ENCODE measurements around the gene MAN2A1.

Gene MAN2A1

GRCh38 chr5:109695005-109695926 is 5.5 kb downstream of the MAN2A1 start:
- DNase-seq (ENCODE audit: low spot score) = no peak
- TF ChIP-seq CTCF (IDR thresholded peaks at IDR 0.05) = no peak
- peak overlapping the region; percentile 28 to 47 for H3K27ac ChIP-seq
- H3K4me3 ChIP-seq = no peak overlapping the region

DNA sequence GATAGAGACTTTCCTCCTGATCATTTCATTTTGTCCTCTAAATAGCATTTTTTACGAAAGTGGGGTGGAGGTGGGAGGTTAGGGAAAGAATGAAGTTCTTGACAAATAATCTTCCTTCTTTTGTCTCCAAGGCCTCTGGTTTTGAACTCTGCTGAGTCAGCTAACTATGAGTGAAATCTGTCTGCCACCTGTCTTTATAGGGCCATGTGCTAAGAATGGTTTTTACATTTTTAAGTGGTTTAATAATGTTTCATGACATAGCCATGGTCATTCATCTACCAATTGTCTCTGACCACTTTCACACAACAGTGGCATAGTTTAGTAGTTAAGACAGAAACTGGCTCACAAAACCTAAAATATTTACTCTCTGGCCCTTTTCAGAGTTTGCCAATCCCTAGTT is 7.6 kb downstream of the MAN2A1 start:
- no peak for DNase-seq (ENCODE audit: low spot score)
- TF ChIP-seq CTCF (IDR thresholded peaks at IDR 0.05) = no peak
- no peak overlapping the region for H3K27ac ChIP-seq
- no peak overlapping the region for H3K4me3 ChIP-seq

- Histone ChIP-seq H3K27ac (no peak overlapping the region), H3K4me3 (no peak overlapping the region)
- no peak for DNase-seq (ENCODE audit: low spot score)
- no peak for TF ChIP-seq CTCF (IDR thresholded peaks at IDR 0.05)
Observed at GRCh38 chr5:109700516-109701153, 10.9 kb downstream of the MAN2A1 start.

- Histone ChIP-seq H3K4me3 (no peak overlapping the region), H3K27ac (no peak overlapping the region)
- no peak for DNase-seq (ENCODE audit: low spot score)
- TF ChIP-seq CTCF (IDR thresholded peaks at IDR 0.05) = no peak
Observed at GRCh38 chr5:109701252-109701651, 11.5 kb downstream of the MAN2A1 start.

GRCh38 chr5:109701792-109702191 is 12.1 kb downstream of the MAN2A1 start:
- no peak overlapping the region for H3K27ac ChIP-seq
- no peak for DNase-seq (ENCODE audit: low spot score)

DNA sequence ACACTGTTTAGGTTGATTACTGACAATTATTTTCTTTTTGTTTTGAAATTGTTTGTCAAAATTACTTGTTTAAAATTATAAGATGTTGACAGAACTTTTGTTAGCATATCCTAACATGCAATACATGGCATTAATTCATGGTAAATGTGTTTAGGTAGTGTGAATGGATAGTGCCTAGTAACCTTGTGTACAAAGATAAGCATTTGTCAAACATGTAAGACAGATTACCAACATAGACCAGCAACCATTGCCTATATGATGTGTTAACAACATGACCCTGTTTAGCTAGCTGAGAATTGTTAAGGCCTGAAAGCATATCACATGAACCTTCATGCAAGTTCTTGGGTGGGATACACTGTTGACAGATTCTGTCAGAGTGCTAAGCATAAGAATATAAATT is 13.4 kb downstream of the MAN2A1 start:
- TF ChIP-seq CTCF (IDR thresholded peaks at IDR 0.05) = no peak
- DNase-seq (ENCODE audit: low spot score) = no peak
- Histone ChIP-seq H3K27ac (no peak overlapping the region), H3K4me3 (no peak overlapping the region)

More at GRCh38 chr5:109701792-109702191, 12.1 kb downstream of the MAN2A1 start:
- no peak for TF ChIP-seq CTCF (IDR thresholded peaks at IDR 0.05)
- no peak overlapping the region for H3K4me3 ChIP-seq
